Islet precursor cell (in vitro differentiated cells): ENCODE data around the gene IQSEC1.

Experiments
- DNase-seq: peaks from one replicate; pipeline ENCODE4 v3.0.0-alpha.2; 2018

The IQSEC1 gene

GRCh38 chr3:12947504-12948369 lies 125.5 kb downstream of the IQSEC1 start:
- DNase-seq: no peak

DNA sequence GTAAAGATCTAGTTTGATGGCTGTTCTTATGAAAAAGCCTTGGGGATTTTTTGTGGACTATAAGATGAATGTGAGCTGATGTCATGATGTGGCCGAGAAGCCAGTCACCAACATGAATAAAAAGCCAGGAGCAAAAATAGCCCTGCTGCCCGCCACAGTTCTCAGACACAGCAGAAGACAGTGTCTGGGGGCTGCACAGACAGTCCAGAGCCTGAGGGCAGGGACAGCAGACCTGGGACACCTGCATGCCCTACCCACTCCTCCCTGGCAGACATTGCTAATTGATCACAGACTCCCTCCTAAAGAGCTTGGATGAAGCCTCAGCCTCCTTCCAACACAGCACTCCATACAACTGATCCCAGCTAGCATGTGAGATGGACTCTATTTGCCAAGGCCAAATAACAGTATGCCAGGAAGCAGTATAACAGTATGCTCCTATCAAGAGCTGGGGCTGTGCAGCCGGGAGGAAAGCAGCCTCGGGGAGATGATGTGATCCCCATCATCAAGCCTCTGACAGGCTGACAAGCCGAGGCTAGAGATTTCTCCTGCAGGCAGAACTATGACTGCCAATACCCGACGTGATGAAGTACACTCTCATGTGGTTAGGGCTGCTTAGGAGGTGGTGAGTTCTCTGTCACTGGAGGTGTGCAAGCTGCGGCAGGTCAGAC lies 126.4 kb downstream of the IQSEC1 start:
- DNase-seq: peak; percentile 61

GRCh38 chr3:12946251-12946648 lies 127.0 kb downstream of the IQSEC1 start:
- no peak for DNase-seq

DNA sequence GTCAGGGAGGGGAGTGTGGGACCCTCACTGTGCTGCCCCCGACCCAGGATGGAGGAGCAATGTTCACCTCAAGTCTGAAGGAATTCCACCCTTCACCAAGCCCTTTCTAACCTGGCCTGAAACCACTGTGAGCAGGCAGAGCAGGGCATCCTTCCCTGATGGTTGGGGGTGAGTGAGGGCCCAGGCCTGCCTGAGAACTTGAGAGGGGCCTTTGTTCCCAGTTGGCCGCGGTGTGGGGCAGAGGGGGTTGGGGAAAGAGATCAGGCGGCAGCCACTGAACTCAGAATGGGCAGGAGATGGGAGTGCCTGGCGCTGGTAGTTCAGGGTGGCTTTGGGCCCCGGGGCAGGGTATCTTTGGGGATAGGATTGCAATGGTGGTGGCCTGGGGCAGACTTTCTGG lies 128.4 kb downstream of the IQSEC1 start:
- no peak for DNase-seq

DNA sequence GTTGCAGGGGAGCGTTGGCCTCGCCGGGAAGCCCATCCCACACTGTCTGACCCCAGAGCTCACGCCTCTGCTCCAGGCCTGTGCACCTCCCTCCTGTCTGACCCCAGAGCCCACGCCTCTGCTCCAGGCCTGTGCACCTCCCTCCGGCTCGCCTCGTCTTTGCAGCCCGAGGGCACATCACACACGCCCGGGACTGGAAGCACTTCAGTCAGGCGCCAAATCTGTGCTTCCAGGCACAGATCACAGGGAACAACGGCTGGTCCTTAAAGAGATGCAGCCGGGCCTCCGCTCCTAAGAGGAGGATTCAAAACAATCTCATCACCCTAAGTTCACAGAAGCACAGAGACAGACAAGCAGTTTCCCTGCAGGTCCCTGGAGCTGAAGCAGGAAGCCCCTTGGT lies 128.8 kb downstream of the IQSEC1 start:
- DNase-seq: no peak

DNA sequence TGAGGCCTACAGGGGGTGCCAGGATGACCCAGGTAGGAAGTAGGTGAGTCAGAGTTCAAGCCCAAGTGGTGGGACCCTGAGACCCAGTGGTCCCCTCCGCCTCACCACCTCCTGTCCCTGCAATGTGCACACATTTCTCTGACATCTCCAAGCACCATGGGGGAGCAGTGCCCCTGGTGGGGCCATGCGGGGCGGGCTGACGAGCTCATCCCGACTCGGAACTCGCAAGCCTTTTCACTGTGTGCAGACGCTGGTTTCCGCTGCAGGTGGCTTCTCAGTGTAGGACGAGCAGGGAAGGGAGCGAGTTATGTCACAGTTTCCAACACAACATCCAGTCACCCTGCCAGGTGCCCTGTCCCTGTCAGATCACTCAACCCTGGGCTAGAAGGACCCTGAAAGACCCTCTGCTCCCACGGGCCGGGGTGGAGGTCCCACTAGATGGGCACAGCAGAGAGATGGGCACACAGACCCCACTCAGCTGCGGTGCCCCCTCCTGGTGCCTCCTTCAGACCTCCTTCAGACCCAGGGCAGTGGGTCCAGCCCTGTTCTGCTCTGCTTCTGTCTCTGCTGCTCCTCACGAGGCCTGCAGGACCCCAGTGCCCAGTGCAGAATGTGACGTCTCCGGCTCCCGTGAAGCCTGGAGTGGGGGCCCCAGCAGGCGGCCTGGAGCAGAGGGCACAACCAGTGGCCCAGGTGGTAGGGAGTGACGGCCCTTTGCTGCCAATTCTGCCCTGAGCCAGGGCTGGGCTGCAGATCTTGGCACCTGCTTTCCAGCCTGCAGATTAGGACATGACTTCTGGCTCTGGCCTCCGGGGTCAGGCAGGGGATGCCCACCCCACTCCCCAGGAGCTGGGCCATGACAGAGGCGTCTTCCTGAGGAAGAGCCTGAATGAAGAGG lies 129.9 kb downstream of the IQSEC1 start:
- no peak for DNase-seq

DNA sequence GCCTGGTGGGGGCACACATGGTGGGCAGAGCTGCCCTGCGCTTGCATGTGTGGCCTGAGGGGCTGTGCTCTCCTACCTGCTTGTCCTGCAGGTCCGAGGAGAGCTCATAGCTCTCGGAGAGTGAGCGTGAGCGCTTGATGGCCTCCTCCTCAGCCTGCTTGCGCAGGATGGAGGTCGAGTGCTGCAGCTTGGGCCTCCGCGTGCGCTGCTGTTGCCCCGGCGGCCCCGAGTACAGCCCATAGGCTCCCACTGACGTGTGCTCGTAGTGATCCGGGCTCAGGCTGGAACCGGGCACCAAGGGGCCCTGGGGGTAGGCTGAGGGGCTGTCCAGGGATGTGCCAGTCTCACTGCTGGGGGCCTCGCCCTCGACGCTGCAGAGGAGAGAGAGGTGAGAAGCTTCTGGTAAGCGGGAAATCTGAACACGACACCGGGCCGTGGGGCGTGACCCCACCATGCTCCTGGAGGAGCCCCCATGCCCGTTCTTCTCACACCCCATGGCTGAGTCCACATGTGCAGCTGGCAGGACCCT lies 131.7 kb downstream of the IQSEC1 start:
- DNase-seq: no peak

DNA sequence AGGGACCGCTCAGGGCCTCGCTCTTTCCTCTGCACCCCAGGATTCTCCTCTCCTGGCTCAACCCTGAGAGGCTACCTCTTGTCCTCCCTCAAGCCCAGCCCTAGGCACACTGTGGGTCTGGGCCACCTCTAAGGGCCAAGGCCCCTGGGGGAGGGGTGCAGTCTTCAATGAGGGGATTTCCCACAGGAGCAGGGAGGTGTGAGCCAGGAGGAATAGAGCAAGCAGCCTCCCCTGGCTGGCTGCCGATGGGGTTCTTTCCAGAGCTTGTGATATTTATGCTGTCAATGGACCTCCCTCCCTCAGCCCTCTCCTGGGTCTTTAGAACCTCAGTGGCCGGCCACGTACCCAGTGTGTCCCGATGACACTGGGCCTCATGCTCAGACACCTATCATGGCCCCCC lies 132.4 kb downstream of the IQSEC1 start:
- no peak for DNase-seq

DNA sequence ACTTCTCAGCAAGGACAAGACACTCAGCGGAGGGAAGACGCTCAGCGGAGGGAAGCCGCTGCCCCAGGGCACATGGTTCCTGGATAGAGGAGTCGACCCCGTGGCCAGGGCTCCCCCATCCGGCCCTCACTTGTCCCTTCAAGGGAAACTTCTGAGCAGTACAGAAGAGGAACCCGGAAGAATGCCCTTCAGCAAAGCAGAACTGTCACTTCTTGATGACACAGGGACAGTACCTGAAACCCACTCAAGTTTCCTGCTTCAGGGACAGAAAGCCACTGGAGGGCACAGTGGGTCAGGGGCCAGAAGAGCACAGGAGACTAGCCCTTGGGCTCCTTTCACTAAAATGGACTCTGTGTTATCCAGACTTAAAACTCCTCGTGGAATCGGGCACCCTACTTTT lies 134.1 kb downstream of the IQSEC1 start:
- DNase-seq: no peak

DNA sequence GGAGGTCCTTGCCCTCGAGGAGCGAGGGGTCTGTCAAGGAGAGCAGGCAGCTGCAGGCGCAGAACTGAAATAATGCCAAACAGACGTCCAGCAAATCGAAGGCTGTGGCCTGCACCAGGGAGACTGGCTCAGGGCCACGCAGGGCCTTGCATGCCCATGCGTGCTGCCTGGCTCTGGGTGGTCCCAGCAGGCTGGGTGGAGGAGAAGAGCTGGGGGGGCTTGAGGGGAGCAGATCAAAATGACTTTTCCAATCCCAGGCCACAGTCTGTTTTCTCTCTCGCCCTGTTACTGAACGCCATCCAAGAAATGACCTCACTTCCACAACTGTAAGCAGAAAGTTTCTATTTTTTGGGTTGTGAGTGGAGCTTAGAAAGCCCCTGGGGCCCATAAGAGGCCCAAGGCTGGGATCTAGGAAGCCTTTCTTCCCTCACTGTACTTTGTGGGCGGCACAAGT lies 134.9 kb downstream of the IQSEC1 start:
- no peak for DNase-seq

DNA sequence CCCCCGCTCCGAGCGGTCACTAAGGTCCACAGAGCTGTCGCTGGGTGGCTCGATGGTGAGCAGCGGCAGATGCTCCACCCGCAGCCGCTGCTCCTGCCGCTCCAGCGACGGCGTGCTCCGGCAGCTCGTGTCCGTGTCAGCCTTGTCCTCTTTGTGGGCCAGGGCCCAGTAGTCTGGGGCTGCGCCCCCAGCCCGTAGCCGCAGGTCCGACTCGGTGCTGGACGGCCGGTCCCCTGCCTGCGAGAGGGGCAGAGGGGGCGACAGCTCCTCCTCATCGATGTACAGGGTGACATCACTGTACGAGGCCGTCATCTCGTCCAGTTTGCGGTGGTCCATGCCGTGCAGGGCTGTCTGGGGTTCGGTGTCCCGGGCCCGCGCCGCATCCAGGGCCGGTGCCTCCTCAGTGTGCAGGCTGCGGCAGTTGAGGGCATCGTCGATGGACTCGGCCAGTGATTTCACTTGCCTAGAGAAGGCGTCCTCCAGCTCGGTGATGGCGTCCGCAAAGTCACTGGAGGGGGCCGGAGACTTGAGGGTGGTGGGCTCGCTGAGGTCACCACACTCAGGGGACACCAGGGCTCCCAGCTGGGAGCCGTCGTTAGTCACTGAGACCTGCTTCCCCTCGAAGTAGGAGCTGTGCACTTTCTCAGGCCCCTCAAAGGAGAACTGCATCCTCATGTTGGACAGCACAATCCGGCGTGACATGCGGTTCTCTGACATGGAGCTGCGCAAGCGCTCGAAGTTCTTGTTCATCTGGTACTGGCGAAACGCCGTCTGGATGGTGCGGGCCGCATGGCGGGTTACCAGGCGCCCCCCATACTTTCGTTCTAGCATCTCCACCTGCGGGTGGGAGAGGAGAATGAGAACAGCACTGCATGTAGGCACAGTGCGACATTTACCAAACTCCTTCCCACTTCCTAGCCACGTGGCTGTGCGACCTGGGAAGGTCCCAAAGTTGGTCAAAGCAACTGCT lies 137.1 kb downstream of the IQSEC1 start:
- no peak for DNase-seq

- DNase-seq: peak; percentile 91
Observed at GRCh38 chr3:12935023-12935860, 138.0 kb downstream of the IQSEC1 start.

DNA sequence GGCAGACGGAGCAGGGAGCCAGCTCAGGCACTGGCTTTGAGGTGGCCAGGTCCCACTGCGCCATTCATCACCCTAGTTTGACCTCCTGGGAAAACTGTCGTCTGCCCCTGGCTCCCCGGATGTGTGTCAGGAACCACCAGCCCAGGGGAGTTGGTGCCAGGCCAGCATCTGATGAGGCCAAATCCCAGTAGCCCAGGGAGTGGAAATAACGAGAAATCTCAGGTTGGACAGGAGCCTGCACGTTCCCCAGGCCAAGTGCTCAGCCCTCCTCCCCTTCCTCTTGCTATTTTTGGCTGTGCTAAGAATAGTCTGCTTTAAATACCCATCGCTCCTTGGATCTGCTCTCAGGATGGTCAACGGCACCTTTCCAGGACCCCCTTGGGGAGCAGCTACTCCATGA lies 138.8 kb downstream of the IQSEC1 start:
- no peak for DNase-seq

DNA sequence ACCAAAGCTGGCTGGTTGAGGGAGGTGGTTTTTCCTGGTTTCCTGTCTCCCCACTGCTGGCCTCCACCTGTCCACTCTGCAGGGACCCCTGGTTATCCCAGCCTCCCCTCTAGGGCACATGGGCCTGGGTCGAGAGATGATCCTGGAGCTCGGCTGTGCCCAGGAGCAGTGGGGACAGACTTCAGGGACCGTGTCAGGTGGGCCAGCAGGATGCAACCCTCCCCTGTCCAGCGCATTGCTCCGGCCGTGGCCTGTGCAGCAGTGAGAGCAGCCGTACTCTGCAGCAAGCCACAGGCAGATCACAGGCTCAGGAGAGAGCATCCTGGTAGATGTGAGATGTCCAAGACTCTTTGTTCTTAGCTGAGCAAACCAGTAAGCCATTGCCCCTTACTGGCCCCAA lies 139.3 kb downstream of the IQSEC1 start:
- DNase-seq: no peak

GRCh38 chr3:12932754-12933153 lies 140.5 kb downstream of the IQSEC1 start:
- DNase-seq: no peak

- DNase-seq: no peak
Observed at GRCh38 chr3:12932347-12932746, 140.9 kb downstream of the IQSEC1 start.

GRCh38 chr3:12931273-12931905 lies 141.8 kb downstream of the IQSEC1 start:
- no peak for DNase-seq

DNA sequence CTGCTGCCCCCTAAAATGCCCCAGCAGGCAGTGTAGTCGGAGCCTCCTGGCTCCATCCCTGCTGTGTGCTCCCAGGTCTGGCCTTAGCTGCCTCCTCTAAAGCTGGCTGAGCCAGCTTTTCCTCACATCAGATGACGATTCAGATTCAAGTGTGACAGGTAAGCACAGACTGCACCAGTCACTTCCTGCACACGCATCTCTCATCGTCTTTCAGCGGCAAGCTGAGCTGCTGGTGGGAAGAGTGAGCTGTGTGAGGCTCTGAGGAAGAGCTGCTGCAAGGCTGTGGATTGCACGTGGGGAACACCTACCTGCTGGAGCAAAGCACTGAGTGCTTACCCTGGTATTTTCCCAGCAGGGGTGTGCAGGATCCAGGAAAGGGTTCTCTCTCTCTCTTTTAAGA lies 143.4 kb downstream of the IQSEC1 start:
- DNase-seq: no peak

DNA sequence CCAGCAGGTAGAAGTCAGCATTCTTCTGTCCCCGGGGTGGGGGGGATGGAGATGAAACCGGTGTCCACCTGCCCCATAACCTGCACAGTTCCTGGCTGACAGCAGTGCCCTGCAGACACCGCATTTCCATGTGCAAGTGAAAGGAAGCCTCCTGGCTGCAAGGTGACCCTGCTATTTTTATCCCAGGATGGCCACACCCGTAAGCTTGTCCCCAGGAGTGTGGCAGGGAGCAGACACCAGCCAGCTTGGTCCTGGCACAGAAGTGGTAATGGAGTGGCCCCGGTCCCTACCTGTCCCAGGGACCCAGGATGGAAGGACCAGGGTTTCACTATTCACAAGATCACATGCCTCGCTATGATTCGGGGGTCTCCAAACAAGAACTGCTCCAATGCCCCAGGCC lies 146.6 kb downstream of the IQSEC1 start:
- DNase-seq: no peak

- no peak for DNase-seq
Observed at GRCh38 chr3:12925648-12926047, 147.6 kb downstream of the IQSEC1 start.
